B cell (primary cell): ENCODE measurements around the gene ORC5. TPM values are rescaled to one million over a fixed set of nuclear protein-coding genes. Genes with fewer than 3 reads are reported as not detected.

ENCODE experiments used
- ATAC-seq: fragments of 200-7000 bp; cut with Tn5 transposase; one replicate; pipeline ENCODE4 v1.10.0; 2021; ENCODE audit warnings: low read depth, mild to moderate bottlenecking, moderate number of reproducible peaks, moderate library complexity
- CTCF ChIA-PET: fragments of 350-600 bp; sonication (Branson Sonifier 250); formaldehyde crosslinking; loops from one replicate; lab custom pipeline; 2021; ENCODE audit warnings: antibody characterized with exemption, inconsistent platforms; lab: Charles Lee
- POLR2A ChIA-PET: fragments of 350-600 bp; sonication (Branson Sonifier 250); formaldehyde crosslinking; loops from one replicate; lab custom pipeline; 2021; ENCODE audit warnings: antibody characterized with exemption; lab: Charles Lee
- DNase-seq: peaks from one replicate; pipeline ENCODE4 v3.0.0; 2013
- H2AFZ ChIP-seq: 2 replicates; pipeline ENCODE4 v1.6.1; 2012; ENCODE audit warnings: mild to moderate bottlenecking, low read depth, low read length; ENCODE audit not compliant: insufficient read depth, poor library complexity, severe bottlenecking
- H3K27ac ChIP-seq, 2 donors: 1 replicate in 1 of 2; 2 replicates in 1 of 2; pipeline ENCODE4 v1.5.1; 2012 to 2013; ENCODE audit warnings: low read length in 2 of 2, mild to moderate bottlenecking in 2 of 2, moderate library complexity in 1 of 2
- H3K27me3 ChIP-seq, 4 experiments: fragments of 200-600 bp in 1 of 4; sonication (generic) in 1 of 4; replicated peaks in 1 of 4; 1 replicate in 2 of 4; 2 replicates in 2 of 4; pipeline versions ENCODE4 v1.6.1 to v1.7.0; 2013 to 2016; ENCODE audit warnings: low read length in 3 of 4, mild to moderate bottlenecking in 2 of 4, mixed read lengths in 1 of 4, moderate library complexity in 1 of 4; ENCODE audit not compliant: insufficient read depth in 4 of 4, control insufficient read depth in 3 of 4; ENCODE audit errors: control extremely low read depth in 1 of 4
- H3K36me3 ChIP-seq, 2 experiments: replicated peaks in 1 of 2; 1 replicate in 1 of 2; 2 replicates in 1 of 2; pipeline versions ENCODE4 v1.6.1 to v1.7.1; 2013; ENCODE audit warnings: low read length in 1 of 2; ENCODE audit not compliant: insufficient read depth in 2 of 2, control insufficient read depth in 1 of 2; ENCODE audit errors: control extremely low read depth in 1 of 2, extremely low read depth in 1 of 2
- H3K4me1 ChIP-seq, 2 donors: fragments of 200-600 bp in 1 of 2; sonication (generic) in 1 of 2; 1 replicate in 1 of 2; 2 replicates in 1 of 2; pipeline versions ENCODE4 v1.5.1 to v1.6.1; 2013 to 2017; ENCODE audit warnings: low read length in 2 of 2; ENCODE audit not compliant: control insufficient read depth in 2 of 2, insufficient read depth in 2 of 2
- H3K4me2 ChIP-seq: replicated peaks from 2 replicates; pipeline ENCODE3; 2012; ENCODE audit warnings: mild to moderate bottlenecking, low read depth, low read length; ENCODE audit not compliant: poor library complexity, severe bottlenecking
- H3K4me3 ChIP-seq, 5 experiments: fragments of 200-600 bp in 1 of 5; sonication (generic) in 1 of 5; 1 replicate in 3 of 5; 2 replicates in 2 of 5; pipeline versions ENCODE4 v1.5.1 to v1.7.0; 2011 to 2016; ENCODE audit warnings: low read length in 4 of 5, mild to moderate bottlenecking in 4 of 5, low read depth in 2 of 5, control low read depth in 1 of 5, moderate library complexity in 1 of 5; ENCODE audit not compliant: insufficient read depth in 1 of 5; ENCODE audit errors: control extremely low read depth in 1 of 5, extremely low read depth in 1 of 5
- H3K79me2 ChIP-seq: fragments of 200-600 bp; sonication (generic); one replicate; pipeline ENCODE4 v1.6.0; 2016; ENCODE audit warnings: low read length; ENCODE audit not compliant: control insufficient read depth, insufficient read depth
- H3K9ac ChIP-seq: fragments of 200-600 bp; sonication (generic); 2 replicates; pipeline ENCODE4 v1.6.1; 2017; ENCODE audit warnings: mild to moderate bottlenecking, low read length, moderate library complexity
- H3K9me3 ChIP-seq, 3 donors: one replicate each; pipeline versions ENCODE4 v1.6.1 to v1.7.1; 2013; ENCODE audit warnings: low read length in 2 of 3; ENCODE audit not compliant: control insufficient read depth in 2 of 3, insufficient read depth in 1 of 3; ENCODE audit errors: control extremely low read depth in 1 of 3
- H4K20me1 ChIP-seq: 2 replicates; pipeline ENCODE4 v1.6.0; 2012; ENCODE audit warnings: mild to moderate bottlenecking, low read length; ENCODE audit not compliant: insufficient read depth, control insufficient read depth, poor library complexity, severe bottlenecking
- H3K27ac Mint-ChIP-seq: one replicate; pipeline ENCODE4 v1.8.0; 2021; ENCODE audit warnings: mixed read lengths
- H3K27me3 Mint-ChIP-seq: one replicate; pipeline ENCODE4 v1.8.0; 2021; ENCODE audit warnings: mixed read lengths
- H3K4me1 Mint-ChIP-seq: one replicate; pipeline ENCODE4 v1.8.0; 2021; ENCODE audit warnings: mixed read lengths
- H3K4me3 Mint-ChIP-seq: one replicate; pipeline ENCODE4 v1.8.0; 2021; ENCODE audit warnings: mixed read lengths
- H3K9me3 Mint-ChIP-seq: one replicate; pipeline ENCODE4 v1.8.0; 2022; ENCODE audit warnings: mixed read lengths; ENCODE audit not compliant: insufficient read depth
- EZH2 ChIP-seq: IDR thresholded peaks from 2 replicates; pipeline ENCODE4 v1.6.1; 2012; ENCODE audit warnings: borderline replicate concordance, low read depth, mild to moderate bottlenecking, moderate library complexity, low read length; ENCODE audit not compliant: insufficient read depth, poor library complexity, severe bottlenecking
- WGBS: methylation state at CpG from one replicate; pipeline ENCODE4 v1.1.5; 2013; ENCODE audit warnings: missing lambda C conversion rate; ENCODE audit not compliant: insufficient coverage; 5-methylcytosine and 5-hydroxymethylcytosine counted together
- intact Hi-C: fragments of 100-400 bp; cut with micrococcal nuclease; formaldehyde crosslinking; loops from one replicate; pipeline ENCODE4 v1.10.0; 2022
- polyA plus RNA-seq: library from polyadenylated mRNA; depleted of rRNA; stranded (reverse); fragments of >200 nt; gene quantifications from 2 replicates; pipeline ENCODE4 v1.2.3, GENCODE V29; 2012
- total RNA-seq, 2 donors: library from RNA; stranded (reverse); fragments of 120-200 nt in 1 of 2; gene quantifications; 1 replicate in 1 of 2; 2 replicates in 1 of 2; pipeline versions ENCODE4 v1.2.3 to v1.2.4, GENCODE V29; 2013 to 2022
- TF ChIP-seq, protein P1 (sequence below): fragments of 200-600 bp; IDR thresholded peaks from one replicate; pipeline ENCODE4 v1.8.0; 2022; ENCODE audit warnings: antibody characterized with exemption, mild to moderate bottlenecking

Gene ORC5
- total and polyA plus RNA-seq, 2 donors (not counting 1 experiment from before 2014, with no cell fraction given), result 6.8 to 20.2 TPM

GRCh38 chr7:104126411-104126841 is 81.4 kb downstream of the ORC5 start:
- intact Hi-C loops, result no loop called here
- no peak for TF ChIP-seq EZH2
- TF ChIP-seq, protein P1, sequence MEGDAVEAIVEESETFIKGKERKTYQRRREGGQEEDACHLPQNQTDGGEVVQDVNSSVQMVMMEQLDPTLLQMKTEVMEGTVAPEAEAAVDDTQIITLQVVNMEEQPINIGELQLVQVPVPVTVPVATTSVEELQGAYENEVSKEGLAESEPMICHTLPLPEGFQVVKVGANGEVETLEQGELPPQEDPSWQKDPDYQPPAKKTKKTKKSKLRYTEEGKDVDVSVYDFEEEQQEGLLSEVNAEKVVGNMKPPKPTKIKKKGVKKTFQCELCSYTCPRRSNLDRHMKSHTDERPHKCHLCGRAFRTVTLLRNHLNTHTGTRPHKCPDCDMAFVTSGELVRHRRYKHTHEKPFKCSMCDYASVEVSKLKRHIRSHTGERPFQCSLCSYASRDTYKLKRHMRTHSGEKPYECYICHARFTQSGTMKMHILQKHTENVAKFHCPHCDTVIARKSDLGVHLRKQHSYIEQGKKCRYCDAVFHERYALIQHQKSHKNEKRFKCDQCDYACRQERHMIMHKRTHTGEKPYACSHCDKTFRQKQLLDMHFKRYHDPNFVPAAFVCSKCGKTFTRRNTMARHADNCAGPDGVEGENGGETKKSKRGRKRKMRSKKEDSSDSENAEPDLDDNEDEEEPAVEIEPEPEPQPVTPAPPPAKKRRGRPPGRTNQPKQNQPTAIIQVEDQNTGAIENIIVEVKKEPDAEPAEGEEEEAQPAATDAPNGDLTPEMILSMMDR, result no peak
- Histone ChIP-seq H3K9ac (no peak overlapping the region), H3K9me3 (no peaks in the 10 kb centered on the region), H3K36me3 (peaks cover 15 to 30% of the 10 kb centered on the region in 2 experiments), H3K27me3 (no peaks in the 10 kb centered on the region), H2AFZ (no peak overlapping the region), H3K79me2 (no peaks in the 10 kb centered on the region), H3K4me2 (no peak overlapping the region), H4K20me1 (no peaks in the 10 kb centered on the region), H3K27ac (no peak overlapping the region), H3K4me1 (no peaks in the 10 kb centered on the region), H3K4me3 (no peak overlapping the region)
- Mint-ChIP-seq H3K27me3 (no peaks in the 10 kb centered on the region), H3K27ac (no peak overlapping the region), H3K9me3 (no peaks in the 10 kb centered on the region), H3K4me3 (no peak overlapping the region), H3K4me1 (no peaks in the 10 kb centered on the region)
- CTCF ChIA-PET, result no interaction called here
- WGBS, result 100% methylated on average over 3 of the region's 4 CpGs
- POLR2A ChIA-PET, result no interaction called here
- no peak for DNase-seq
- ATAC-seq, result no peak

DNA sequence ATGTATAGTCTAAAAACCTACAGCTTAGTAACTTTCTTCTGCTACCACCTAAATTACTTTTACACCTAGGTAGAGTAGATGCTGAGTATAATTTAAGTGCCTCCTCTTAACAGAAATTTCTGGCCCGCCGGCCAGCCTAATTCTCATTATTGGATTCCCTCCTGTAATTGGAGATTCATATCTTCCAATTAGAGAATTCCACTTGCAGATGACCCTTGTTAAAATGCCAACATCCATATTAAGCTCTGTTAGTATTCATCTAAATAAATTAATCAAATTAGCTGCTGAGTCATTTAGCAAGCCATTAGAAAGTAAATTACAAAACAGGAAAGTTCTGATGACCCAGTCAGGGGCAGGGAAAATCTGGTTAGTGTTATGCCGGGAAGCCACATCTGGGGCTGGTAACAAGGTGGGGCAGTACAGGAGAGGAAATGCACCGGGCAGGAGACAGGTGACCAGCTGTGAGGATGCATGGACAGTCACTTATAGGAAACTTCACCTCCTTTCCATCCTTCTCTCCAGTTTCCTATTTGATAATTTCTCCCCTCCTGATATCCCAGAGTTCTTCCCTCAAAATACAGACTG is 82.8 kb downstream of the ORC5 start:
- no peaks in the 10 kb centered on the region for H4K20me1 ChIP-seq
- WGBS, result no CpG with 5 or more reads among the region's 4 CpGs
- H3K27me3 ChIP-seq, result no peaks in the 10 kb centered on the region
- H3K9ac ChIP-seq, result no peak overlapping the region
- TF ChIP-seq EZH2, result no peak
- TF ChIP-seq, protein P1, result no peak
- H2AFZ ChIP-seq, result no peak overlapping the region
- ChIA-PET CTCF (no interaction called here), POLR2A (no interaction called here)
- no peak overlapping the region for H3K4me3 Mint-ChIP-seq
- DNase-seq, result no peak
- no peaks in the 10 kb centered on the region for H3K4me1 ChIP-seq
- no peaks in the 10 kb centered on the region for H3K4me1 Mint-ChIP-seq
- no peak overlapping the region for H3K4me3 ChIP-seq
- H3K4me2 ChIP-seq, result no peak overlapping the region
- no peaks in the 10 kb centered on the region for H3K9me3 Mint-ChIP-seq
- H3K27ac ChIP-seq, result no peak overlapping the region
- H3K9me3 ChIP-seq, result peaks cover 0 to 5% (median 0%) of the 10 kb centered on the region in 3 donors
- no peak overlapping the region for H3K27ac Mint-ChIP-seq
- H3K79me2 ChIP-seq, result no peaks in the 10 kb centered on the region
- H3K36me3 ChIP-seq, result peaks cover 12 to 16% of the 10 kb centered on the region in 2 experiments
- ATAC-seq, result no peak
- H3K27me3 Mint-ChIP-seq, result no peaks in the 10 kb centered on the region
- intact Hi-C loops, result no loop called here
